Upper lobe of right lung (tissue), 1 donor: ENCODE results near the gene MCEMP1. TPM values are rescaled to one million over a fixed set of nuclear protein-coding genes. Genes with fewer than 3 reads are reported as not detected.

Experiments
- ATAC-seq: fragments of 200-7000 bp; cut with Tn5 transposase; one replicate; pipeline ENCODE4 v1.9.1; 2020; ENCODE audit warnings: mild to moderate bottlenecking, moderate library complexity
- DNase-seq: peaks from one replicate; pipeline ENCODE4 v3.0.0-alpha.2; 2020
- H3K27ac ChIP-seq: fragments of 200-600 bp; one replicate; pipeline ENCODE4 v1.8.0; 2022
- H3K27me3 ChIP-seq: fragments of 200-600 bp; one replicate; pipeline ENCODE4 v1.8.0; 2022; ENCODE audit warnings: mild to moderate bottlenecking
- H3K36me3 ChIP-seq: fragments of 200-600 bp; one replicate; pipeline ENCODE4 v1.8.0; 2022
- H3K4me1 ChIP-seq: fragments of 200-600 bp; one replicate; pipeline ENCODE4 v1.8.0; 2022
- H3K4me3 ChIP-seq: fragments of 200-600 bp; one replicate; pipeline ENCODE4 v1.8.0; 2022; ENCODE audit warnings: mild to moderate bottlenecking
- H3K9me3 ChIP-seq: fragments of 200-600 bp; one replicate; pipeline ENCODE4 v1.8.0; 2022
- CTCF ChIP-seq: fragments of 200-600 bp; IDR thresholded peaks from one replicate; pipeline ENCODE4 v1.8.0; 2022; ENCODE audit warnings: antibody characterized with exemption
- intact Hi-C: fragments of 100-400 bp; cut with DNase I; formaldehyde crosslinking; loops from one replicate; pipeline ENCODE4 v1.11.0; 2022
- total RNA-seq: library from RNA; stranded (reverse); fragmentation: NEBNext Ultra II Directional; extraction: Animal tissue kit (Norgen Biotek cat#: 25700); gene quantifications from one replicate; pipeline ENCODE4 v1.2.1, GENCODE V29; 2021
- donor health status: DM: no; HTN: yes; CAD: no; lungs with severe emphysema.

MCEMP1 gene
- total RNA-seq, 1 donor from 2014 or later: 97.9 TPM

DNA sequence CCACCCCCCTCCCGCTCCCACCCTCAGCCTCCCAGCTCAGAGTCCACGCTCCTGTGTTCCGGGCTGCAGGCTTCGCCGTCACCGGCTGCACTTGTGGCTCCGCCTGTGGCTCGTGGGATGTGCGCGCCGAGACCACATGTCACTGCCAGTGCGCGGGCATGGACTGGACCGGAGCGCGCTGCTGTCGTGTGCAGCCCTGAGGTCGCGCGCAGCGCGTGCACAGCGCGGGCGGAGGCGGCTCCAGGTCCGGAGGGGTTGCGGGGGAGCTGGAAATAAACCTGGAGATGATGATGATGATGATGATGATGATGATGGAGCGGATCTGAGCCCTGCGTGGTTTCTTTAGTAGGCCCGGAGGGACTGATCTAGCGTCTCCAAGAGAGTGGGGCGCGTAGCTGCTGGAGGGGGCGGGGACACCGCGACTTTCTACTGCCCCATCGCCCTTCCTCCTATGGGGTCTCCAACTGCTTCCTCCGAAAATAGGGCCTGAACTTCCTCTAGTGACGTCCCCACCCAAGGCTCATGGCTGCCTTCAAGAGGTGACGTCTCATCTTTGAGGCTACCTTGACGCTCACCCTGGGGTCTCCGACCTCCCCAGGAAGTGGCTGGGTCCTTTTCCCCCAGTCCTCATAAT, 6.6 kb upstream of the MCEMP1 start:
- ATAC-seq (peak; percentile 81), DNase-seq (peak; percentile 84)
- Histone ChIP-seq H3K27me3 (peaks cover 22% of the 10 kb centered on the region), H3K27ac (no peak overlapping the region), H3K4me1 (no peaks in the 10 kb centered on the region), H3K36me3 (no peaks in the 10 kb centered on the region), H3K9me3 (no peaks in the 10 kb centered on the region), H3K4me3 (no peak overlapping the region)
- TF ChIP-seq CTCF: no peak
- intact Hi-C loops: no loop called here

GRCh38 chr19:7670790-7671189, 6.1 kb upstream of the MCEMP1 start:
- Histone ChIP-seq H3K36me3 (no peaks in the 10 kb centered on the region), H3K4me3 (no peak overlapping the region), H3K27ac (no peak overlapping the region), H3K4me1 (no peaks in the 10 kb centered on the region), H3K27me3 (peaks cover 22% of the 10 kb centered on the region), H3K9me3 (no peaks in the 10 kb centered on the region)
- intact Hi-C loops: no loop called here
- DNase-seq (no peak), ATAC-seq (no peak)
- no peak for TF ChIP-seq CTCF

DNA sequence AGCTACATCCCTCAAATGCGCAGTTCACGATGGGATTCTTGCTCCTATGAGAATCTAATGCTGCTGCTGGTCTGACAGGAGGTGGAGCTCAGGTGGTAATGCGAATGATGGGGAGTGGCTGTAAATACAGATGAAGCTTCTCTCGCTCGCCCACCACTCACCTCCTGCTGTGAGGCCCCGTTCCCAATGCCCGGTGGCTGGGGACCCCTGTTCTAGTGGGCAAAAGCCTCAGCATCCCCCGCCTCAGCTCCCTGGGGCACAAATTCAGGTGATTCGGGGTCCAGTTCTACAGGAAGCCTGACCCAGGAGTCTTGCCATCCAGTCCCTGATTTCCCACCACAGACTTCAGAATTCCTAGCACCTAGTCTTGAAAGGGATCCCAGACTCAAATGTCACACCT, 4.4 kb upstream of the MCEMP1 start:
- H3K36me3 ChIP-seq: no peaks in the 10 kb centered on the region
- H3K4me1 ChIP-seq: no peaks in the 10 kb centered on the region
- intact Hi-C loops: no loop called here
- DNase-seq: no peak
- TF ChIP-seq CTCF: no peak
- H3K9me3 ChIP-seq: no peaks in the 10 kb centered on the region
- no peak overlapping the region for H3K27ac ChIP-seq
- H3K27me3 ChIP-seq: peaks cover 17% of the 10 kb centered on the region
- ATAC-seq: no peak
- no peak overlapping the region for H3K4me3 ChIP-seq

DNA sequence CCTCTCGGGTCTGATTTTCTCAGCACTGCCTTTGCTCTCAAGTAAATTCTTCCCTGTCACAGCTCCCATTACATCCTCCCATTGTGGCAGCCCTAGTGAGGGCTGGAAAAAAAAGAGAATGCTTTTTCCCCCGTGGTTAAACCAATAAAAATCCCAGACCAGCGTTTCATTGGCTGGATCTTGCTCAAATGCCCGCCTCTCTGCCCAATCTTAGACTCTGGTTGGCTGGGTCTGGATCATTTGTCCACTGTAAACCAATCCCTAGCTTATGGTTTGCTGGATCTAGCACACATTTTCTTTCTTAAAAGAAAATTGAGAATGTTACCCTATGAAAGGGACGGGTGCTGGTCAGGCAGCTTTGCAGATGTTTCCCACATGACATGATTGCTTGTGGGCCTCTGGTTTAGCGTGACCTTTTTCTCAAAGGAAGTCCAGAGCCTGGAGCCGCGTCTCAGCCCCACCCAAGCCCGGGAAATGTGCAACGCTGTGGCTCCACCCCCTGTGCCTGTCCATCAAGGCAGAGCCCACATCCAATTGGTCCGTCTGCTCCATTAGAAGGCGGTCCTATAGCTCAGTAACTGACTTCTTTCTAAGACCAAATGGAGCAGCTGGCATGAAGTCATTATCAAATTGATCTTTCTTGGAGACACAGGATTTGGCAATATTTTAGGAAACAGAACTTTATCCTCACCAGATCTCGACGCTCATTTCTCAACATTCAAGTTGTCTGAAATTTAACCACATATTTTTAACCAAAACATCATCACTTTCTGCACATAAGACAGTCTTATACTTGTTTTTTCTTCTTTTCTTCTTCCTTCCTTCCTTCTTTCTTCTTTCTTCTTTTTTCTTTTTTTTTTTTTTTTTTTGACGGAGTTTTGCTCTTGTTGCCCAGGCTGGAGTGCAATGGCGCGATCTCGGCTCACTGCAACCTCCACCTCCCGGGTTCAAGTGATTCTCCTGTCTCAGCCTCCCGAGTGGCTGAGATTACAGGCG, 2.6 kb upstream of the MCEMP1 start:
- no peaks in the 10 kb centered on the region for H3K4me1 ChIP-seq
- H3K9me3 ChIP-seq: no peaks in the 10 kb centered on the region
- peak; percentile 87 for ATAC-seq
- intact Hi-C loops: no loop called here
- DNase-seq: peak; percentile 90
- no peak overlapping the region for H3K4me3 ChIP-seq
- H3K36me3 ChIP-seq: no peaks in the 10 kb centered on the region
- TF ChIP-seq CTCF: no peak
- H3K27ac ChIP-seq: peak overlapping the region; percentile 42
- peaks cover 12% of the 10 kb centered on the region for H3K27me3 ChIP-seq

DNA sequence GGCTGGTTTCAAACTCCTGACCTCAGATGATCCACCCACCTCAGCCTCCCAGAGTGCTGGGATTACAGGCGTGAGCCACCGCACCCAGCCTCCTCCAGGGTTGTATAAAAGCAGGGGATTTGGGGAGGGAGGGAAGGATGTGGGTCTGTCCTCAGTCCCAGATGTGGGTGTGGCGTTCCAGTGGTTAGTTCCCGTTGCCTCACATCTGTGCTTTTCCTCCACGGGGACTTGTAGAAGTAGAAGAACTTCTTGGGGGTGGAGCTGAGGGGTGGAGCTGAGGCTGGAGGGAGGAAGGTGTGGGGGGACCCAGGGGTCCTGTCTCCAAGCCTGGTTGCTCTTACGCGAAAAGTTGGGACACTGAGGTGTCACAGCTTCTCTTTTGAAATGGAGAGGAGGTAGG, 514 bp upstream of the MCEMP1 start:
- Histone ChIP-seq H3K27me3 (peaks cover 9% of the 10 kb centered on the region), H3K9me3 (no peaks in the 10 kb centered on the region), H3K36me3 (no peaks in the 10 kb centered on the region), H3K4me3 (peak overlapping the region; percentile 34), H3K27ac (peak overlapping the region; percentile 51), H3K4me1 (peaks cover 6% of the 10 kb centered on the region)
- peak; percentile 42 for ATAC-seq
- no peak for TF ChIP-seq CTCF
- DNase-seq: peak; percentile 79
- intact Hi-C loops: no loop called here
